NCI-H2107 treated with DMSO at 0.1 percent for 48 hours (cell line): Measurements from ENCODE around the gene GCN1.
A peak's percentile ranks its signal among the peaks of the same experiment; 100 is the strongest.

Experiments used
- DNase-seq: peaks from one replicate; lab custom pipeline; 2025; ENCODE audit not compliant: unreplicated experiment; lab: John Stamatoyannopoulos, UW

Gene GCN1

DNA sequence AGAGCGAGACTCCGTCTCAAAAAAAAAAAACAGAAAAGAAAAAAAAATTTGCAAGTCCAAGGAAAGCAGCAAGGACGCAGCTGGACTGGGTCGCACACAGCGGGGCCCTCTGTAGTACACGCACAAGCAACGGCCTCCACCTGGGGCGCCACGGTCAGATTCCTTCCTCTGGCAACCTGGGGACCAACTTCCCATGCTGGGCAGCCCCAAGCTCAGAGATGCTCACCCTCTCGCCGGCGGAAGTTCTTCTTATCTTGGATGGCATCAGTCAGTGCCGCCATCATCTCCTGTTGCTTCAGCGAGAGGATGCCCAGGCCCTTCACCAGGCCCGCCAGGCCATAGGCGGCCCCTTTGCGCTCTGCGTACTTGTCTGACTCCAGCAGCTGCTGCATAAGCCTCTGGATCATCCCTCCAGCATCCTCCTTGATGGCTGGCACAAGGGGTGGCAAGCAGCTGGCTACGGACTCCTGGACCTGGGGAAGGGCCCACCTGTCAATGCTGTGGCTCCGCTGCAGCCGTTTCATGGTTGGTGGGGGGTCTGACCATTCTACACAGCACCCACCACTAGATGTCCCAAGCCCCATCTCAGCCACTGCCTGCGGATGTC, 43.5 kb downstream of the GCN1 start:
- no peak for DNase-seq

DNA sequence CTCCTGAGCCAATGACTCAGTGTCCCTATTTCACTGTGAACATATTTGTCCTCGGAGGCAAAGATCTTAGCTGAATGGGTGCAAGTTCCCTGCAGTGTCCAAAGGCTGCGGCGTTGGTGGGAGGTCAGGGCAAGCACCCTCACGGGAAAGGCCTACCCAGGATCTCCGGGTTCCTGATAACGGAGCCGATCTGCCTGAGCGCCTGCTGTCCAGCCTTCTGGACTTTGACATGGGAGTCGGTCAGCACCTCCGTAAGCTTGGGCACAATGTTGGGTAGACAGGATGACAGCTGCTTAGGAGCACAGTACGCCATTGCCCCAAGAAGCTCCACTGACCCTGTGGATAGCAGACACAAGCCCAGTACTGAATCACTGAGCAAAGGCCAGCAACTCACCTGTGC, 46.5 kb downstream of the GCN1 start:
- no peak for DNase-seq

GRCh38 chr12:120145164-120145563, 49.4 kb downstream of the GCN1 start:
- DNase-seq = no peak

DNA sequence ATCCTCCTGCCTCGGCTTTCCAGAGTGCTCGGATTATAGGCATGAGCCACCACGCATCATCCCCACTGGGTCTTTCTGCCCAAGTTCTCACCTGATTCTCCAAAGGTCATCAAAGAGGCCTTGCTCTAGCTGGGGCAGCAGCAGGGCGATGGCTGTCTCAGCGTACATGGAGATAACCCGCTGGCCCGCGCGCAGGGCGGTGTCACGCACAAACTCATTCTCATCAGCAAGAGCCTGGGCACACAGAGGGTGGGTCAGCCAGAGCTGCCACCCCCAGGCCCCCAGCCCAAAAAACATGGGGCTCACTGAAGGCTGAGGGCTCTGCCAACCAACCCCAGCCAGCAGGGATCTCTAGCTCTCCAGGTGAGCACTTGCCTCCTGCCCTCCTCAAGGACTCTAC, 50.3 kb downstream of the GCN1 start:
- no peak for DNase-seq

- no peak for DNase-seq
These were observed 52.2 kb downstream of the GCN1 start for GRCh38 chr12:120142231-120142877.

DNA sequence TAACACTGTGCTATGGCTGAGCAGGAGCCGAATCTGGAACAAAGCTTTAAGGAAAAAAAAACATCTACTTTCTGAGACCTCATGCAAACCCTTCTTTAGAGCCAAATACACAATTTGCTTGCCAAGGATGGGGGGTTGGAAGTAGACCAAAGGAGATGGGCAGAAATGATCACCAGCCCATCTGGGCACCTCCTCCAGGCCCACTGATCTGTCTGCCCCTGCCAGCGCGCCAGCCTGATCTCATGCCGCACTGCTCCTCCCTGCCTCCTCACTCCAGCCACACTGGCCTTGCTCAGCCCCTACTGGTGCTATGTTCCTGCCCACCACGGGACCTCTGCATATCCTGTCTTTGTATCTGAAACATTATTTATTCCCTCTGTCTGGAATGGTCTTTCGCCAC, 53.2 kb downstream of the GCN1 start:
- no peak for DNase-seq

- no peak for DNase-seq
These were observed 53.9 kb downstream of the GCN1 start for GRCh38 chr12:120140603-120141002.

DNA sequence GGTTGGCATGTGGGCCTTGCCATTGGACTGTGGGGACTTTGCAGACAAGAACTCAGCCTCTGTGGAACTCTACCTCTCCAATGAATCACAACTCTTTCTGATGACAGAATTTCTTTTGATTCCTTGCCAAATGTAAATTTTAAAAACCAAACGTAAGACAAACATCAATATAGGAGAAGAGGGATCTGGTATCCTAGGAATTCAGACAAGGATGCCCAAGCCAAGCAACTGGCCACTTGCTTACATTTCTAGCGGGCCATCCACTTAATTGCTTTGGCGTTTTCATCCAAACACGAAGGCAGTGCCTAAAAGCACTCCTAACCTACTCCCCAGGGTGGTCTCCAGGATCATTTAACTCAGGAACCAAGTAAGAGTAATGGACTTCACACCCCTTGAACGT, 54.6 kb downstream of the GCN1 start:
- no peak for DNase-seq

DNA sequence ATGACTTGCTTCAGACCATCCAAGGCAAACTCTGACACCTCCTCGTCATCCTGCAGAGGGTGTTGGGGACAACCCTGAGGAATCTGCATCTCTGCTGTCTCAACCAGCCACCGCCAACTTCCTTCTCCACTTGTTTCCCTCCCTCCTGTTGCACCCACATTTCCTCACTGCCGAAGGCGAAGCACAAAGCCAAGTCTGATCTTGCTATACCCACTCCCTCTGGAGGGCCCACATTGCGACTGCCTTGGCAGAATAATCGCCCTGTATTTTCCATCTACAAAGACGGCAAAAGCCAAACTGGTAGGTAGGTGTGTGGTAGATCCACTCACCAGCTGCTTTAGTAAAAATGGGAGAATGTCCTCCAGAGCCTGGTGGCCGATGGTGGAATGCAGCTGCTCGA, 56.1 kb downstream of the GCN1 start:
- DNase-seq = no peak

DNA sequence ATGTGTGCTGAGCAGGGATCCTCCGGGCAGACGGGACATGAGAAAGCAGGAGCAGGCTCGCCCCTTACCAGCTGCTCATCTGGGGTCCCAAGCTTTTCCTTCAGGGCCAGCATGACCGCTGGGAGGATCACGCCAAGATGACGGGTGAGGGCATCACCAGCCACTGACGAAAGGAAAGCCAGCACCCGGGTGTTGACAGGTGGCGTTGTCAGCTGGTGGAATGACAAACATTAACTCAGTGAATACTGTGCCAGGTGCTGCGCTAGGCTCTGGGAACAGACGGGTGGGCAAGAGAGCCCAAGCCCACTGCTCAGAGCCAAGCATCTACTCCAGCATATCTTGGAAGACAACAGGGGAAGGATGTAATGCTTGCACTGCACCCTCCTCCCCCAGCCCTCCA, 56.7 kb downstream of the GCN1 start:
- DNase-seq = no peak

DNA sequence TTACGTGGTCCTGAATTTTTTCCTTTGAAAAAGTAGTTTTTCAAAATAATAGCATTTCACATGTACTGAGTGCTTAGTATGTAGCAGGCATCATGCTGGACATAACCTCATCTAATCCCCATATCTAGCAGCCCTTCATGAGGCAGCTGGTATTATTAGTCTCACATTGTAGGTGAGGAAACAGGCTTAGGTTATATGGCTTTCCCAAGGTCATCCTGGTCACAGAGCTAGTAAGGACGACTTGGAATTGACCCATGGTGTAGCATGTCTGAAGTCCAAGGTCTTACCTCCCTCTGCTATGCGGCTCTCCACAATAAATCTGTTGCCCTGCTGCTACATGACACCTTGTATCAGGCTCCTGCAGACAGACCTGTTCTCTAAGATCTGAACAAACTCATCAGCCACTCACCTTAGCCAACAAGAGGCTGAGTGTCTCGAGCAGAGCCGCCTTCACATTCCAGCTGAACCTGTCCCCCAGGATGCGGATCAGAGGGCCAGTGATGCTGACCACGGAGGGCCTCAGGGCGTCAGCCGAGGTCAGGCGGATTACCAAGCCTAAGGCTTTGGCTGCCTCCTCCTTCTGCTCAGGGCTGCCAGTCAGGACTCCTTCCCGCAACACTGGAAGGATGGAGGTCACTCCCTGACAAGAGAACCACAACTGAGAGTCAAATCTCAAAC, 58.3 kb downstream of the GCN1 start:
- no peak for DNase-seq

DNA sequence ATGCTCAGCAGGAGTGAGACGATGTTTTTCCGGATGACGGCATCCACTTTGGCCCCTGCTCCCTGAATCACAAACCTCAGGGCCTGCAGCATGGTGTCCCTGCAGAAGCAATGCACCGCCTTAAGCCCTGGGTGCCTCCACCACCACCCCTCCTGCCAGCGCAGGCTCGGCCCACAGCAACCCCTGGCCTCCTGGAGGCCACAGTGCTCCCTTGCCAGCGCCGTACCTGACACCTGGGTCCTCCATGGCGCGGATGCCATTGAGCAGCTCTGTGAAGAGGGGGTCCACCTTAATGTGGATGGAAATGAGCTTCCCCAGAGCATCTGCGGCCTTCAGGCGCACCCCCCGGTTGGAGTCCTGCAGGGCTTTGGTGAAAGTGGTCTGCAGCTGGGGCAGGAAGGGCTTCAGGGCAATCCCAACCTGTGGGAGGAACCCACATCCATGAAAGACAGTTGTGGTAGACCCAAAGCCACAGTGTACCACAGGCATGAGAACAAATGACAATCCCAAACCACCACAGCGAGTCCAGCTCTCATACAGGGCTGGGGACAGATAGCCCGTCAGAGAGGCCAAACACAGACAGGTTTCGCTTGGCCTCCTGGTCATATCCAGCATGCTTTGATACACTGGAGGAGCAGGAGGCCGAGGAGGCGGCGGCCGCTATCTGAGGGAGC, 60.1 kb downstream of the GCN1 start:
- DNase-seq = no peak

DNA sequence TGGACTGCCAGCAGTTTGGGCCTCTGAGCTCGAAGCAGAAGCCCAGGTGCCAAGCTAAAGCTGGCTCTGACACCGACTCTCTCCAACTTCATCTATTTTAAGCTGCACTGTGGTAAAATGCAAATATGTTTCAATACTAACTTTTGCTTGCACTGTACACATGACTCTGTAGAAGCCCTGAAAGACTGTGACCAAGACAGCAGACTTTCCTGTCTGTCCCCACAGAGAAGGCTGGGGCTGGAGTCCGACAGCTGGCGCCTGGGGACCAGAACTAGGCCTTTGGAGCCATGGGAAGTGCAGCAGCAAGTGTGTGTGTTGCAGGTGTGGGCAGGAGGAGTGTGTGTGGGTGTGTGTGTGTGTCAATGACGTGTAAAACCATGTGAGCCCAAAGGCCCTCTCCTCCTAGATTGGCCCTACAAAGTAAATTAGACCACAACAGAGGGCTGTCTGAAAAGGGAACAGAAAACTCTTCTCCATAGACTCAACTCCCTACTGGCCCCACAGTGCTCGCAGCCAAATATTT, 61.6 kb downstream of the GCN1 start:
- no peak for DNase-seq

- no peak for DNase-seq
These were observed 62.3 kb downstream of the GCN1 start for GRCh38 chr12:120132054-120132836.

GRCh38 chr12:120131116-120131515, 63.4 kb downstream of the GCN1 start:
- no peak for DNase-seq

DNA sequence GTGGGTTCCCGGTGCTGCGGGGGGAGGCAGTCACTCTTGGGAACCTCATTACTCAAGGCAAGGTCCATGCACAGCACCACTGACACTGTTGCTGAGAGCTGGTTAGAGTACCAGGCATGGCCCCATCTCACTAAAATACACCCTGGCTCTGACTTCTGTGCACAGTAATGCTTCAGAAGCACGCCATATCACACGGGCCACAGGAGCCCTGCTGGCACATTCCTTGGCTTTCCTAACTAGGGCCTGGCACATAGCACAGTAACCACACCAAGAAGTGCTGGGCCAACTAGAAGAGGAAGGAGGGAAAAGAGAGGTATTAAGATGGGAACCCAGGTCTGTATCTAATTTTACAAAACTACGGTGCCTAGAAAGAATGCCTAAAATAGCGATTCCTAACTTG, 64.5 kb downstream of the GCN1 start:
- no peak for DNase-seq

DNA sequence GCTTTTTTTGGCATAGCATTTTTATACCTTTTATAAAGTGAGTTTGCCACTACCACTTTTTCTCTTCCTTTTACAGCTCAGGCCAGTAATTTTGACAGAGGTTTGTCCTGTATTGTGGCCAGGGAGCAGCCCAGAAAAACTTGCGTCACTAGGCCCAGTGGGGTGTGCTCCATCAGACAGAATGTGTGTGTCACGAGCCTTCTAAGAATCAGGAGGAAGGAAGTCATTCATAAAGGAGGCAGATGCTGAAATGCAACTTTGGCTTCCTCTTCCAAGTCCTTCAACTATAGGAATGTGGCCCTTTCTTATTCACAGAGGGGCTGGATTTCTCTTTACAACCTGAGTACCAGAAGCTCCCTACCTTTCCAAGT, 67.9 kb downstream of the GCN1 start:
- DNase-seq = no peak

GRCh38 chr12:120125792-120126634, 68.5 kb downstream of the GCN1 start:
- DNase-seq = no peak

GRCh38 chr12:120125029-120125428, 69.5 kb downstream of the GCN1 start:
- DNase-seq = no peak

- DNase-seq = peak; percentile 21
These were observed 72.7 kb downstream of the GCN1 start for GRCh38 chr12:120121766-120122293.
